H1 (cell line): ENCODE measurements around the gene NAIF1. TPM values are rescaled to one million over a fixed set of nuclear protein-coding genes. Genes with fewer than 3 reads are reported as not detected.

Source experiments
- ATF3 ChIP-seq: IDR thresholded peaks from 2 replicates; pipeline ENCODE4 v1.6.1; 2011; ENCODE audit warnings: low read depth, mild to moderate bottlenecking, low read length; ENCODE audit not compliant: insufficient read depth
- GABPA ChIP-seq: IDR thresholded peaks from 2 replicates; pipeline ENCODE4 v1.6.1; 2011; ENCODE audit warnings: mild to moderate bottlenecking, low read length, moderate library complexity, borderline replicate concordance; ENCODE audit not compliant: insufficient read depth
- POU5F1 ChIP-seq: IDR thresholded peaks from 2 replicates; pipeline ENCODE4 v1.6.1; 2011; ENCODE audit warnings: low read depth, mild to moderate bottlenecking, low read length, moderate library complexity
- RNF2 ChIP-seq: fragments of 200-900, 300-1000 bp; sonication (generic); IDR thresholded peaks from 2 replicates; pipeline ENCODE4 v1.7.1; 2016; ENCODE audit warnings: borderline replicate concordance, low read depth, mild to moderate bottlenecking, antibody characterized with exemption, low read length; ENCODE audit not compliant: poor library complexity, severe bottlenecking; ENCODE audit errors: missing control alignments
- SP1 ChIP-seq: IDR thresholded peaks from 2 replicates; pipeline ENCODE4 v1.6.1; 2011; ENCODE audit warnings: low read depth, low read length
- SP2 ChIP-seq: IDR thresholded peaks from 2 replicates; pipeline ENCODE4 v1.6.1; 2012; ENCODE audit warnings: mild to moderate bottlenecking, low read length, inconsistent platforms
- SRF ChIP-seq: IDR thresholded peaks from 2 replicates; pipeline ENCODE4 v1.6.1; 2011; ENCODE audit warnings: mild to moderate bottlenecking, low read depth, low read length, moderate library complexity
- TBP ChIP-seq: IDR thresholded peaks from 2 replicates; pipeline ENCODE4 v1.6.1; 2011; ENCODE audit warnings: low read depth, low read length, improper control_type of control experiment
- USF2 ChIP-seq: IDR thresholded peaks from 2 replicates; pipeline ENCODE4 v1.6.1; 2011; ENCODE audit warnings: low read length, improper control_type of control experiment
- polyA plus RNA-seq, 7 experiments: library from polyadenylated mRNA; depleted of rRNA in 3 of 7; stranded (reverse) in 5 of 7; unstranded in 2 of 7; fragments of >200 nt in 5 of 7; fragments of 200-250 nt in 2 of 7; gene quantifications; 1 replicate in 5 of 7; 2 replicates in 1 of 7; 4 replicates in 1 of 7; pipeline versions ENCODE4 v1.2.1 to v1.2.3, GENCODE V29; 2011 to 2013; ENCODE audit warnings: missing spikeins in 2 of 7, mixed read lengths in 2 of 7
- total RNA-seq: library from RNA; stranded (reverse); fragmentation: NEBNext Ultra II Directional; extraction: Animal tissue kit (Norgen Biotek cat#: 25700); gene quantifications from 2 replicates; pipeline ENCODE4 v1.2.1, GENCODE V29; 2021
- TF ChIP-seq, protein P1 (sequence below): fragments of 300-600 bp; sonication (generic); IDR thresholded peaks from 2 replicates; pipeline ENCODE4 v1.7.1; 2012; ENCODE audit warnings: low read length, moderate library complexity, mild to moderate bottlenecking, inconsistent platforms; ENCODE audit not compliant: insufficient replicate concordance

The NAIF1 gene
- total and polyA plus RNA-seq, 2 of the 8 experiments (the other 6 are each of a cell fraction or from before 2014, with no cell fraction given), result 8.7 to 9.0 TPM

DNA sequence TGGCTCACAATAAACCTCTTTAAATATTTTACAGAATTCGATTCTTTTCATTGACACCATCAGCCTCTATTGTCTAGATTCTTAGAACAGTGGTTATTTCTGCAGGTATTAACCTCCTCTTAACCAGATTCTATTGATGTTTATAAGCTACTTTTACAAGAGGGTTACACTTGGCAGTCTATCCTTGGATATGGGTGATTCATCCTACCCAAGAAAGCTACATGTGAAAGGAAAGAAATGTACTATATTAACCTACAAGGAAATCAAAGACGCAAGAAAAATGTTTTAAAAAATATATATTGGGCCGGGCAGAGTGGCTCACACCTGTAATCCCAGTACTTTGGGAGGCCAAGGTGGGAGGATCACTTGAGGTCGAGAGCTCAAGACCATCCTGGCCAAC, 17.6 kb upstream of the NAIF1 start (continued):
- TF ChIP-seq, protein P1, sequence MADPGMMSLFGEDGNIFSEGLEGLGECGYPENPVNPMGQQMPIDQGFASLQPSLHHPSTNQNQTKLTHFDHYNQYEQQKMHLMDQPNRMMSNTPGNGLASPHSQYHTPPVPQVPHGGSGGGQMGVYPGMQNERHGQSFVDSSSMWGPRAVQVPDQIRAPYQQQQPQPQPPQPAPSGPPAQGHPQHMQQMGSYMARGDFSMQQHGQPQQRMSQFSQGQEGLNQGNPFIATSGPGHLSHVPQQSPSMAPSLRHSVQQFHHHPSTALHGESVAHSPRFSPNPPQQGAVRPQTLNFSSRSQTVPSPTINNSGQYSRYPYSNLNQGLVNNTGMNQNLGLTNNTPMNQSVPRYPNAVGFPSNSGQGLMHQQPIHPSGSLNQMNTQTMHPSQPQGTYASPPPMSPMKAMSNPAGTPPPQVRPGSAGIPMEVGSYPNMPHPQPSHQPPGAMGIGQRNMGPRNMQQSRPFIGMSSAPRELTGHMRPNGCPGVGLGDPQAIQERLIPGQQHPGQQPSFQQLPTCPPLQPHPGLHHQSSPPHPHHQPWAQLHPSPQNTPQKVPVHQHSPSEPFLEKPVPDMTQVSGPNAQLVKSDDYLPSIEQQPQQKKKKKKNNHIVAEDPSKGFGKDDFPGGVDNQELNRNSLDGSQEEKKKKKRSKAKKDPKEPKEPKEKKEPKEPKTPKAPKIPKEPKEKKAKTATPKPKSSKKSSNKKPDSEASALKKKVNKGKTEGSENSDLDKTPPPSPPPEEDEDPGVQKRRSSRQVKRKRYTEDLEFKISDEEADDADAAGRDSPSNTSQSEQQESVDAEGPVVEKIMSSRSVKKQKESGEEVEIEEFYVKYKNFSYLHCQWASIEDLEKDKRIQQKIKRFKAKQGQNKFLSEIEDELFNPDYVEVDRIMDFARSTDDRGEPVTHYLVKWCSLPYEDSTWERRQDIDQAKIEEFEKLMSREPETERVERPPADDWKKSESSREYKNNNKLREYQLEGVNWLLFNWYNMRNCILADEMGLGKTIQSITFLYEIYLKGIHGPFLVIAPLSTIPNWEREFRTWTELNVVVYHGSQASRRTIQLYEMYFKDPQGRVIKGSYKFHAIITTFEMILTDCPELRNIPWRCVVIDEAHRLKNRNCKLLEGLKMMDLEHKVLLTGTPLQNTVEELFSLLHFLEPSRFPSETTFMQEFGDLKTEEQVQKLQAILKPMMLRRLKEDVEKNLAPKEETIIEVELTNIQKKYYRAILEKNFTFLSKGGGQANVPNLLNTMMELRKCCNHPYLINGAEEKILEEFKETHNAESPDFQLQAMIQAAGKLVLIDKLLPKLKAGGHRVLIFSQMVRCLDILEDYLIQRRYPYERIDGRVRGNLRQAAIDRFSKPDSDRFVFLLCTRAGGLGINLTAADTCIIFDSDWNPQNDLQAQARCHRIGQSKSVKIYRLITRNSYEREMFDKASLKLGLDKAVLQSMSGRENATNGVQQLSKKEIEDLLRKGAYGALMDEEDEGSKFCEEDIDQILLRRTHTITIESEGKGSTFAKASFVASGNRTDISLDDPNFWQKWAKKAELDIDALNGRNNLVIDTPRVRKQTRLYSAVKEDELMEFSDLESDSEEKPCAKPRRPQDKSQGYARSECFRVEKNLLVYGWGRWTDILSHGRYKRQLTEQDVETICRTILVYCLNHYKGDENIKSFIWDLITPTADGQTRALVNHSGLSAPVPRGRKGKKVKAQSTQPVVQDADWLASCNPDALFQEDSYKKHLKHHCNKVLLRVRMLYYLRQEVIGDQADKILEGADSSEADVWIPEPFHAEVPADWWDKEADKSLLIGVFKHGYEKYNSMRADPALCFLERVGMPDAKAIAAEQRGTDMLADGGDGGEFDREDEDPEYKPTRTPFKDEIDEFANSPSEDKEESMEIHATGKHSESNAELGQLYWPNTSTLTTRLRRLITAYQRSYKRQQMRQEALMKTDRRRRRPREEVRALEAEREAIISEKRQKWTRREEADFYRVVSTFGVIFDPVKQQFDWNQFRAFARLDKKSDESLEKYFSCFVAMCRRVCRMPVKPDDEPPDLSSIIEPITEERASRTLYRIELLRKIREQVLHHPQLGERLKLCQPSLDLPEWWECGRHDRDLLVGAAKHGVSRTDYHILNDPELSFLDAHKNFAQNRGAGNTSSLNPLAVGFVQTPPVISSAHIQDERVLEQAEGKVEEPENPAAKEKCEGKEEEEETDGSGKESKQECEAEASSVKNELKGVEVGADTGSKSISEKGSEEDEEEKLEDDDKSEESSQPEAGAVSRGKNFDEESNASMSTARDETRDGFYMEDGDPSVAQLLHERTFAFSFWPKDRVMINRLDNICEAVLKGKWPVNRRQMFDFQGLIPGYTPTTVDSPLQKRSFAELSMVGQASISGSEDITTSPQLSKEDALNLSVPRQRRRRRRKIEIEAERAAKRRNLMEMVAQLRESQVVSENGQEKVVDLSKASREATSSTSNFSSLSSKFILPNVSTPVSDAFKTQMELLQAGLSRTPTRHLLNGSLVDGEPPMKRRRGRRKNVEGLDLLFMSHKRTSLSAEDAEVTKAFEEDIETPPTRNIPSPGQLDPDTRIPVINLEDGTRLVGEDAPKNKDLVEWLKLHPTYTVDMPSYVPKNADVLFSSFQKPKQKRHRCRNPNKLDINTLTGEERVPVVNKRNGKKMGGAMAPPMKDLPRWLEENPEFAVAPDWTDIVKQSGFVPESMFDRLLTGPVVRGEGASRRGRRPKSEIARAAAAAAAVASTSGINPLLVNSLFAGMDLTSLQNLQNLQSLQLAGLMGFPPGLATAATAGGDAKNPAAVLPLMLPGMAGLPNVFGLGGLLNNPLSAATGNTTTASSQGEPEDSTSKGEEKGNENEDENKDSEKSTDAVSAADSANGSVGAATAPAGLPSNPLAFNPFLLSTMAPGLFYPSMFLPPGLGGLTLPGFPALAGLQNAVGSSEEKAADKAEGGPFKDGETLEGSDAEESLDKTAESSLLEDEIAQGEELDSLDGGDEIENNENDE, result no peak
- TF ChIP-seq RNF2 (no peak), POU5F1 (no peak), SP2 (no peak), SP1 (no peak), TBP (no peak), ATF3 (no peak), USF2 (no peak), GABPA (no peak), SRF (no peak)
